HG02798 (cell line): ENCODE results near the gene THRA.
A peak's percentile ranks its signal among the peaks of the same experiment; 100 is the strongest.

Source experiments
- ATAC-seq: cut with Tn5 transposase; IDR thresholded peaks from one replicate; pipeline ENCODE4 v1.9.1; 2021; ENCODE audit warnings: mild to moderate bottlenecking; ENCODE audit not compliant: unreplicated experiment, poor library complexity

Gene THRA

GRCh38 chr17:40108970-40109824 lies 46.4 kb downstream of the THRA start:
- no peak for ATAC-seq

GRCh38 chr17:40110026-40110845 lies 47.5 kb downstream of the THRA start:
- no peak for ATAC-seq

GRCh38 chr17:40111221-40112128 lies 48.7 kb downstream of the THRA start:
- ATAC-seq: peak; percentile 44

GRCh38 chr17:40112191-40112711 lies 49.5 kb downstream of the THRA start:
- no peak for ATAC-seq

GRCh38 chr17:40112718-40113109 lies 49.9 kb downstream of the THRA start:
- no peak for ATAC-seq

GRCh38 chr17:40113110-40113906 lies 50.5 kb downstream of the THRA start:
- ATAC-seq: peak; percentile 90

GRCh38 chr17:40113907-40114245 lies 51.1 kb downstream of the THRA start:
- ATAC-seq: no peak

GRCh38 chr17:40115101-40115436 lies 52.3 kb downstream of the THRA start:
- no peak for ATAC-seq

GRCh38 chr17:40121181-40122135 lies 58.7 kb downstream of the THRA start, which contains the start of gene MSL1:
Gene MSL1, plus strand, starts transcription at chr17:40121971. Its CDS starts 642 bp downstream, at chr17:40122613.
- peak; percentile 73 for ATAC-seq

- peak; percentile 43 for ATAC-seq
Measured at GRCh38 chr17:40122136-40122998, 59.6 kb downstream of the THRA start.

GRCh38 chr17:40122999-40123810 lies 60.4 kb downstream of the THRA start:
- ATAC-seq: peak; percentile 26

- no peak for ATAC-seq
Measured at GRCh38 chr17:40123811-40124114, 61.0 kb downstream of the THRA start.

GRCh38 chr17:40124279-40125141 lies 61.7 kb downstream of the THRA start:
- ATAC-seq: no peak

- ATAC-seq: no peak
Measured at GRCh38 chr17:40129498-40129897, 66.7 kb downstream of the THRA start.

GRCh38 chr17:40130352-40131042 lies 67.7 kb downstream of the THRA start:
- no peak for ATAC-seq
